Activated naive CD8-positive, alpha-beta T cell treated with anti-CD3 and anti-CD28 coated beads, Interleukin-2, amount 50 U/mL, for 24 hours (primary cell): ENCODE measurements around the gene SLC46A2.

ENCODE experiments used
- ATAC-seq: fragments of 150-1000 bp; cut with Tn5 transposase; one replicate; pipeline ENCODE4 v1.10.0; 2021
- DNase-seq: peaks from one replicate; pipeline ENCODE4 v3.0.0; 2021
- H3K27ac Mint-ChIP-seq: one replicate; pipeline ENCODE4 v1.8.0; 2021; ENCODE audit warnings: mild to moderate bottlenecking, mixed read lengths
- H3K27me3 Mint-ChIP-seq: one replicate; pipeline ENCODE4 v1.8.0; 2021; ENCODE audit warnings: mixed read lengths
- H3K36me3 Mint-ChIP-seq: one replicate; pipeline ENCODE4 v1.8.0; 2021; ENCODE audit warnings: low read depth, mixed read lengths
- H3K4me1 Mint-ChIP-seq: one replicate; pipeline ENCODE4 v1.8.0; 2021; ENCODE audit warnings: mixed read lengths
- H3K4me3 Mint-ChIP-seq: one replicate; pipeline ENCODE4 v1.8.0; 2021; ENCODE audit warnings: mild to moderate bottlenecking, moderate library complexity, mixed read lengths
- H3K9me3 Mint-ChIP-seq: one replicate; pipeline ENCODE4 v1.8.0; 2021; ENCODE audit warnings: mixed read lengths

Gene SLC46A2

DNA sequence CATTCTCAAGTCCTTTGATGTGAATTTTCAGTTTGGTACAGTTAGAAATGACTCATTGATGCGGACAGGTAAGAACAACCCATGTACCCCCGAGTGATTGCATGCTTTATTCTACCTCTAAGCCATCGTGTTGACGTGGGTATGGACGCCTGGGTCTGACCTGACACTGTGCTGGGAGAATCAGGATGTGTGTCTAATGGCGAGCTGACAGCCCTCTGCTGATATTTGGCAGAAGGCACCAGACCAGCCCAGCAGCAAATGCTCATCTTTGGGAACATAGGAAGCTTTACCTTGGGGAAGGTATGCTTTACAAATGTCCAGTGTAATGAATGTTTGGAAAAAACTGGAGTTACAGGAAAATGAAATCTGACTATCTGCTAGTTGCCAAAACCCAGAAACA lies 20.1 kb downstream of the SLC46A2 start:
- no peak for DNase-seq
- peaks cover 7% of the 10 kb centered on the region for H3K4me1 Mint-ChIP-seq

DNA sequence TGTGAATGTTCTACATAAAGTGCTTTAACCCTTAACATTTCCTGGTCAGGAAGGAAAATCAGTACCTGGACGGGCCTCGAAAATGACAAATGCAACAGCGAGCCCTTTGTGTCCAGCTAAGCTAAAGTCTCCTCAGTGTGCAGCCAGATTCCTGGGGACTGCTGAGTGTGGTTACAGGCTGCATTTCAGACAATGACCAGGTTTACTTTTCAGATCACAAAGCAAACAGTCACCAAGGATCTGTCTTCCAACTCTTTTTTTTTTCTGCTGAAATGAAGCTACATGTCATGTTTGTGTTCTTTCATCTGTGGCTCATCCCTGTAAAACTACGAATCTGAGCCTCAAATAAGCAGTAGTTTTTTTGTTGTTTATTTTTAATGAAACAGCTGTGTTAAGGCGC lies 20.8 kb downstream of the SLC46A2 start:
- no peak overlapping the region for H3K4me3 Mint-ChIP-seq
- no peaks in the 10 kb centered on the region for H3K27me3 Mint-ChIP-seq
- H3K4me1 Mint-ChIP-seq = peaks cover 7% of the 10 kb centered on the region
- H3K9me3 Mint-ChIP-seq = no peaks in the 10 kb centered on the region
- no peak for ATAC-seq
- no peak for DNase-seq
- H3K36me3 Mint-ChIP-seq = peaks cover 11% of the 10 kb centered on the region
- no peak overlapping the region for H3K27ac Mint-ChIP-seq

More for the DNA sequence above, 20.1 kb downstream of the SLC46A2 start:
- Mint-ChIP-seq H3K9me3 (no peaks in the 10 kb centered on the region), H3K36me3 (peaks cover 13% of the 10 kb centered on the region), H3K4me3 (no peak overlapping the region), H3K27ac (no peak overlapping the region), H3K27me3 (no peaks in the 10 kb centered on the region)
- no peak for ATAC-seq

DNA sequence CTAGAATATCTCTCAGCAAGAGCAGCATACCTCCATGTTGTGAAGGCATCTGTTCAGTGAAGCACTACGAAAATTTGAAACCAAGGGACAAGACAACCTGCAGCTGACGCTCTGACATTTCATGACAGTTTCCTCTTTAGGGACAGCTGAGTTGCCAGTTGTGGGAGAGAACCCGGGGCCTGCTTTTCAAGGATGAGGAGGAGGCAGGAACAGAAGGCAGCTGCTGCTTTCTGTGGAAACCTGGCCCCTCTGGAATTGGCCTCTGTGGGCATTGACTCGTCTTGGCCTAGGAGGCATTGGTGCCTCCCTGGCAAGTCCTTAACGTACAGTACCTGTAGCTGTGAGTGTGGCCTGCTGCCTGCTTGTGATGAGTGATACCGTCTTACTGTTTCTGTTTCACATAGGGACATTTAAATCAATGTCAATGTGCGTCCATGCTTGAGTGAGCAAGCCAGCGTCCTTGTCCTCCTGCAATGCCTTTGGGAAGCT lies 21.6 kb downstream of the SLC46A2 start:
- H3K4me3 Mint-ChIP-seq = no peak overlapping the region
- no peak for ATAC-seq
- peaks cover 11% of the 10 kb centered on the region for H3K36me3 Mint-ChIP-seq
- no peaks in the 10 kb centered on the region for H3K9me3 Mint-ChIP-seq
- H3K27ac Mint-ChIP-seq = no peak overlapping the region
- peaks cover 7% of the 10 kb centered on the region for H3K4me1 Mint-ChIP-seq
- H3K27me3 Mint-ChIP-seq = no peaks in the 10 kb centered on the region
- no peak for DNase-seq

DNA sequence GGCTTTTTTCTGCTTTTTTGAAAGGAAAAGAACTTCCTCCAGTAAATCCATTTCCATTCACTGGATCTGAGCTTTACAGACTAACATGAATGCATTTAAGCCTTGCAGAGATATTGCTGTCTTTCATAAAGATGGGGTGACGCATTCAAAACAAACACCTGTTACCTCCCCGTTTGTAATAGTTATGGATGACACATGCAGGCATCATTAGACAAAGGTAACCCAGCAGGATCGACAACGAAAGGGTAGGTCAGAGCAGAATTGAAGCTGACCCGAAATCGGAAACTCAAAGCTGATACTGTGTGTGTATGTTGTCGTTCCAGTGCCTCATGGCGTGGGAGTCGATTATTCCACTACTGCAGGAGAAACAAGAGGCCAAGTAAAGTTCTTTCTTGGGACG lies 22.2 kb downstream of the SLC46A2 start:
- peaks cover 14% of the 10 kb centered on the region for H3K36me3 Mint-ChIP-seq
- no peak overlapping the region for H3K4me3 Mint-ChIP-seq
- H3K27ac Mint-ChIP-seq = no peak overlapping the region
- ATAC-seq = no peak
- DNase-seq = no peak
- H3K27me3 Mint-ChIP-seq = no peaks in the 10 kb centered on the region
- no peaks in the 10 kb centered on the region for H3K9me3 Mint-ChIP-seq
- peaks cover 12% of the 10 kb centered on the region for H3K4me1 Mint-ChIP-seq

DNA sequence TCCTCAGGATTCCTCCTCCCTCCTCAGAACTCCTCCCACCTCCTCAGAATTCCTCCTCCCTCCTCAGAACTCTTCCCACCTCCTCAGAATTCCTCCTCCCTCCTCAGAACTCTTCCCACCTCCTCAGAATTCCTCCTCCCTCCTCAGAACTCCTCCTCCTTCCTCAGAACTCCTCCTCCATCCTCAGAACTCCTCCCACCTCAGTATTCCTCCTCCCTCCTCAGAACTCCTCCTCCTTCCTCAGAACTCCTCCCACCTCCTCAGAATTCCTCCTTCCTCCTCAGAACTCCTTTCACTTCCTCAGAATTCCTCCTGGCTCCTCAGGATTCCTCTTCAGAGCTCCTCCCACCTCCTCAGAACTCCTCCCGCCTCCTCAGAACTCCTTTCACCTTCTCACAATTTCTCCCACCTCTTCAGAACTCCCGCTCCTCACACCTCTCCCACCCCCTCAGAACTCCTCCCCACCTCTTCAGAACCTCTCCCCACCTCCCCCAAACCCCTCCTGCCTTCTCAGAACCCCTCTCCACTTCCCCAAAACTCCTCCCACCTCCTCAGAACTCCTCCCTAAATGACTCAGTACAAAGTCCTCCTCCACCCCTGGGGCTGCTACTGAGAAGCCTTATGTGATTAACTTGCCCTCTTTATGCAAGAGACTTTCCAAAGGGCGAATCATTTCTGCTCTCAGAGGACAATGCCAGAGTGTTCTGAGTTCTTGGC lies 23.2 kb downstream of the SLC46A2 start:
- DNase-seq = no peak
- Mint-ChIP-seq H3K27ac (peak overlapping the region; percentile 21), H3K27me3 (no peaks in the 10 kb centered on the region), H3K36me3 (peaks cover 14% of the 10 kb centered on the region), H3K9me3 (no peaks in the 10 kb centered on the region), H3K4me1 (peaks cover 18% of the 10 kb centered on the region), H3K4me3 (no peak overlapping the region)
- ATAC-seq = peak; percentile 56

DNA sequence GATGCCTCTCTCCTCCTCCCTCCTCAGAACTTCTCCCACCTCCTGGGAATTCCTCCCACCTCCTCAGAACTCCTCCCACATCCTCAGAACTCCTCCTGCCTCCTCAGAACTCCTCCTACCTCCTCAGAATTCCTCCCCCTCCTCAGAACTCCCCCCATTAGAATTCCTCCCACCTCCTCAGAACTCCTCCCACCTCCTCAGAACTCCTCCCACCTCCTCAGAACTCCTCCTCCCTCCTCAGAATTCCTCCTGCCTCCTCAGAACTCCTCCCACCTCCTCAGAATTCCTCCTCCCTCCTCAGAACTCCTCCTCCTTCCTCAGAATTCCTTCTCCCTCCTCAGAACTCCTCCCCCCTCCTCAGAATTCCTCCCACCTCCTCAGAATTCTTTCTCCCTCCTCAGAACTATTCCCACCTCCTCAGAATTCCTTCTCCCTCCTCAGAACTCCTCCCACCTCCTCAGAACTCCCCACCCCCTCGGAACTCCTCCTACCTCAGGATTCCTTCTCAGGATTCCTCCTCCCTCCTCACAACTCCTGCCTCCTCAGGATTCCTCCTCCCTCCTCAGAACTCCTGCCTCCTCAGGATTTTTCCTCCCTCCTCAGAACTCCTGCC lies 23.9 kb downstream of the SLC46A2 start:
- Mint-ChIP-seq H3K27me3 (no peaks in the 10 kb centered on the region), H3K9me3 (no peaks in the 10 kb centered on the region), H3K27ac (no peak overlapping the region), H3K4me3 (no peak overlapping the region), H3K36me3 (peaks cover 14% of the 10 kb centered on the region), H3K4me1 (peaks cover 18% of the 10 kb centered on the region)
- ATAC-seq = no peak
- DNase-seq = no peak

DNA sequence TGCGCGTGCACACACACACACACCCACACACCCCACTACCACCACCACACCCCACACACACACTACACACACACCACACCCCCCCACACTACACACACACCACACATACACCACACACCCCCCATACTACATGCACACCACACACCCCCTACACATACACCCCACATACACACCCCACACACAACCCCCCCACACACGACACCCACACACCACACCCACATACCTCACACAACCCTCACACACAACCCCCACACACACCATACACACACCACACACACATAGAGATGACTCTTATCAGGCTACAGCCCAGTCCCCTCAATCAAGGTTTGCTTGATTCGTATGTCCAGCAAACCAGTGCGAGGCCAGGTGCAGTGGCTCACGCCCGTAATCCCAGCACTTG lies 25.7 kb downstream of the SLC46A2 start:
- no peaks in the 10 kb centered on the region for H3K27me3 Mint-ChIP-seq
- ATAC-seq (no peak), DNase-seq (no peak)
- no peak overlapping the region for H3K27ac Mint-ChIP-seq
- peaks cover 11% of the 10 kb centered on the region for H3K36me3 Mint-ChIP-seq
- no peaks in the 10 kb centered on the region for H3K9me3 Mint-ChIP-seq
- peaks cover 20% of the 10 kb centered on the region for H3K4me1 Mint-ChIP-seq
- no peak overlapping the region for H3K4me3 Mint-ChIP-seq

DNA sequence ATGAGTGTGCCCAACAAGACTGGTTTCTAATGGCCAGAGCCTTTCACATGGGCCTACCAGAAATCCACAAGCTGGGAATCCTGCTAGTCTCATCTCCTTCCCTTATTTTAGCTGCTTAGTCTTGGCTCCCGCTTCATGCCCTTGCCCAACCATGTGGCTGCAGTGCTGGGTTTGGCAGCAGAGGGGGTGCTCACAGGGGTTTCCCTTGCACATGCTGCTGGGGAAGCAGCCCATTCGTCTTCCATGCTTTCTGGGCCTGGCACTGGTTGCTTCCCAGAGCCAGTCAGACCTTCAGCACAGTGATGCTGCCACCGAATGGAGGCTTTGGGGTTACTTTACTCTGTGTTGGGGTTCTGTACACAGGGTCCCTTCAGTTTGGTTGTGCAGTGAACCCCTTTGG lies 26.3 kb downstream of the SLC46A2 start:
- peaks cover 11% of the 10 kb centered on the region for H3K36me3 Mint-ChIP-seq
- no peak overlapping the region for H3K27ac Mint-ChIP-seq
- no peak for DNase-seq
- no peaks in the 10 kb centered on the region for H3K9me3 Mint-ChIP-seq
- H3K4me1 Mint-ChIP-seq = peaks cover 20% of the 10 kb centered on the region
- H3K4me3 Mint-ChIP-seq = no peak overlapping the region
- no peaks in the 10 kb centered on the region for H3K27me3 Mint-ChIP-seq
- no peak for ATAC-seq

DNA sequence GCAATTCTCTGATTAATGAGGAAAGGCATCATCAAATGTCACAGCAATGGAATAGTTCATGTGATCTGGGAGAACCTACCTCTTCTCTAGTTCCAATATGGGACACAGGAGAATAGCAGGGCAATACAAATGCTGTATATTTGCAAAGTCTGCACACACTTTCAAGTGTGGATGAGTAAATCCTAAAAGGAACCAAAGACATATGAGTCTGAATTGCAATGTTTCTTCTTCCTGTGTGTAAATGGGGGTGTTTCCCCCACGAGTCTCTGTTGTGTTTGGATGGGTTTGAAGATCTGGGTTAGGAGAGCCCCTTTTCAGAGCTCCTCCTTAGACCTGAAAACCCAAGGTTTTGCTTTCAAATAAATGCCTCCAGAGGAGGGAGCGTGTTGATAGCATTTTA lies 26.9 kb downstream of the SLC46A2 start:
- no peak for DNase-seq
- peaks cover 21% of the 10 kb centered on the region for H3K4me1 Mint-ChIP-seq
- no peak for ATAC-seq
- H3K27me3 Mint-ChIP-seq = no peaks in the 10 kb centered on the region
- no peak overlapping the region for H3K4me3 Mint-ChIP-seq
- H3K36me3 Mint-ChIP-seq = peaks cover 11% of the 10 kb centered on the region
- H3K9me3 Mint-ChIP-seq = no peaks in the 10 kb centered on the region
- H3K27ac Mint-ChIP-seq = peak overlapping the region; percentile 12

DNA sequence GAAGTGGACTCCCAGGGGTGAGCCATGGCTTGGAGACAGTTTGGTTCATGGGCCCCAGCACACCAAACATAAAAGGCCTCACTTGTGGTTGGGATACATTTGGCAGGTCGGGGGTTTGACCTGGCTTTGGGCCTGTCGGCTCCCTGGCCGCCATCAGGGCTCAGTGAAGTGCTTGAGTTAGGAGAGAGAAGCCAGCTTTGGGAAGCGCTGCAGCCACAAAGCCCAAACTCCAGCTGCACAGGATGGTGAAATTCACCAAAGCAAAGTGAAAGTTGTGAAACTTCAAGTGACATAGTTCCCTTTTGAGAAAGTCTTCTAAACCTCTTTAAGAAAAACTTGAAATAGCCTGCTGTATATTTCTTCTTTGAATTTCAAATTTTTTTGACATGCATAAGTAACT lies 27.5 kb downstream of the SLC46A2 start:
- H3K4me3 Mint-ChIP-seq = no peak overlapping the region
- ATAC-seq (no peak), DNase-seq (no peak)
- H3K36me3 Mint-ChIP-seq = peaks cover 7% of the 10 kb centered on the region
- peak overlapping the region; percentile 12 for H3K27ac Mint-ChIP-seq
- peaks cover 23% of the 10 kb centered on the region for H3K4me1 Mint-ChIP-seq
- H3K9me3 Mint-ChIP-seq = no peaks in the 10 kb centered on the region
- H3K27me3 Mint-ChIP-seq = no peaks in the 10 kb centered on the region

DNA sequence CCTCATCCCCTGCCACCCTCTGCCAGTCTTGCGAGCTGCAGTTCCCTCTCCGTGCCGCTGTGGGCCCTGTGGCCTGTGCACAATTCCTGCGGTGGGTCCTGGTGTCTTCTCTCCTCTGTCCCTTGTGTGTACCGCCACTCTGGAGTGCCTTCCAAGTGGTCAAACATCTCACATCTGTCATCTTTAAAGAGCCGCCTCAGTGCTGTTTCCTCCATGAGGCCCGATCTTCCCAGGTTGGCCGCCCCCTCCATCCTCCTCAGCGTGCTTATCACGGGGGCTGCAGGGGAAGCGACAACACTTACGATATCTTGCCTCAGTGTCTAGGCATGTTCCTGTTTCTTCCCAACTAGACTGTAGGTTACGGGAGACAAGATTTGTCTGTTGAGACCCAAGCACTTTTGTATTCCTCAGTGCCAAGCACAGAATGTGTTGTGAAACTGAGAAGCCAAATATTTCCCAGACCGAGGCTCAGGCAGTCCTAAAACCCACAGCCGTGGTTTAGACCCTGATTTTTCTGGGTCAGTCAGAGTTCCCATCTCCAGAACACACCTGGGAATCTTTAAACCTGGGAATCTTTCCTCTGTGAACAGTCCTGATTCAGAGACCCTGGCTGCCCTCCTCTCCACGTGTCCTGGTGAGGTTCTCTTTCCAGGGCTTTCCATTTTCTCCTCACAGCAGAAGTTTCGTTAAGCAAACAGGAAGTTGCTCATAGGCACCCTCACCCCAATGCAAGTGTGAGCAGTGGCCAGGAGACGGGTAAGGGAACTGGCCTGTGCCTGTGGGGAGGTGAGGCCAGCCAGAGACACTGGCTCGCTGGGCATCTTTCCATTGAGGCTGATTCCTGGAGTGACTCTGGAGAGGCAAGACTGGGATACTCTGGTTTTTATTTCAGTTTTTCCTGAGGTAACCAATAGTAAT lies 28.8 kb downstream of the SLC46A2 start:
- ATAC-seq (no peak), DNase-seq (no peak)
- no peaks in the 10 kb centered on the region for H3K9me3 Mint-ChIP-seq
- H3K27me3 Mint-ChIP-seq = no peaks in the 10 kb centered on the region
- H3K27ac Mint-ChIP-seq = peak overlapping the region; percentile 26
- peaks cover 3% of the 10 kb centered on the region for H3K36me3 Mint-ChIP-seq
- no peak overlapping the region for H3K4me3 Mint-ChIP-seq
- H3K4me1 Mint-ChIP-seq = peaks cover 17% of the 10 kb centered on the region

DNA sequence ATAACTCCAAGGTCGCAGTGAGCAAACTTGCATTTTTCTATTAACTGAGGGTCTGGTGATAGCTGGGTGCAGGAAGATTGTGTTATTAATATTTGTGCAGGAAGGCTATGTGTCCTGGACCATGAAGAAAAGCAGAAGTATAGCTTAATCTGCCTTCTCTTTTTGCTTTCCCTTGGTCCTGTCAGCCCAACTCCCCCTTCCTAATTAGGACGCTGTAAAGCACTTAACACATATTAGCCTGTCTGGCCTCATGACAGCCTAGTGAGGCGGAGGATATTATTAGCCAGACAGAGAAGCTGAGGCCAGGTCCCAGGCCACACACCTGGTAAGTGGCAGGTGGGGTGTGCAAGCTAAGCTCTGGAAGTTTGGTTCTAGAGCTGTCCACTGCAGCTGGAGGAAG lies 29.5 kb downstream of the SLC46A2 start:
- peaks cover 17% of the 10 kb centered on the region for H3K4me1 Mint-ChIP-seq
- no peak overlapping the region for H3K4me3 Mint-ChIP-seq

DNA sequence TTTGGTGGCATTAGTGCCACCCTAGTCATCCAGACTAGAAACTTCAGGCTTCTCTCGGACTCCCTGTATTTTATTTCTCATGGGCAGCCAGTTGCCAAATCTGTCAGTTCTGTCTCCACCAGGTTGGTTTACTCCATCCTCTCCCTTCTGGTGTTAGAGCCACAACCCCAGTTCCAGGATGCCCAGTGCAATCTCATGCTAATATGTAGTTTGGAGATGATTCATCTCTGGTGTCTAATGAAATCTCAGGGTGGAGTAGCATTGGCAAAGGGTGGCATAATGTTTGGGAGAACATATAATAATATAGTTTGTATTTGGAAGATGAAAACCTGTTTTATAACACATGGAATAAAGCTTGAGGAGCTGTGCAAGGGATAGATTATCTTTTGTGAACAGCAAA lies 30.2 kb downstream of the SLC46A2 start:
- ATAC-seq = no peak
- H3K27ac Mint-ChIP-seq = no peak overlapping the region
- H3K36me3 Mint-ChIP-seq = peaks cover 3% of the 10 kb centered on the region
- H3K4me1 Mint-ChIP-seq = peaks cover 17% of the 10 kb centered on the region
- no peak overlapping the region for H3K4me3 Mint-ChIP-seq
- H3K9me3 Mint-ChIP-seq = no peaks in the 10 kb centered on the region
- H3K27me3 Mint-ChIP-seq = no peaks in the 10 kb centered on the region
- DNase-seq = no peak

More for the DNA sequence above, 29.5 kb downstream of the SLC46A2 start:
- Mint-ChIP-seq H3K27ac (no peak overlapping the region), H3K27me3 (no peaks in the 10 kb centered on the region), H3K36me3 (peaks cover 3% of the 10 kb centered on the region), H3K9me3 (no peaks in the 10 kb centered on the region)
- no peak for ATAC-seq
- no peak for DNase-seq

DNA sequence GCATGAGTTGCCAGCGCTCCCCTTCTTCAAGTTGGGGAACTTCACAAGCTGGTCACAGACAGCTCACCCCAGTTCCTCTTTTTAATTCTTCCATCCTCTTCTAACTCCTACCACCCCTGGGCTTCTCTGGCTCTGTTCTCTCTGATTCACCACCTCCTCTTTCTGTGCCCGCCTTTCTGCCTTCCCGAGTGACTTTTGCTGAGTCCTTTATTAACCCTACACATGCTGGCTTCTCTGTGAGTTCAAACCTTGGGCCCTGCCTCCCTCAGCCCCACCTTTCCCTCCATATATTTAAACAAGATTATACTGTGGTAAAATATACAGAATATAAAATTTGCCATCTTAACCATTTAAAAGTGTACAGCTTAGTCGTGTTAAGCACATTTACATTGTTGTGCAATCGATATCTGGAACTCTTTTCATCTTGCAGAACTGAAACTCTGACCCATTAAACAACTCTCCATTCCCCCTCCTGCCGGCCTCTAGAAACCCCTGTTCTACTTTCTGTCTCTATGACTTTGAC lies 32.0 kb downstream of the SLC46A2 start:
- ATAC-seq = no peak
- H3K36me3 Mint-ChIP-seq = peaks cover under 1% of the 10 kb centered on the region
- peaks cover 13% of the 10 kb centered on the region for H3K4me1 Mint-ChIP-seq
- no peaks in the 10 kb centered on the region for H3K27me3 Mint-ChIP-seq
- no peaks in the 10 kb centered on the region for H3K9me3 Mint-ChIP-seq
- H3K4me3 Mint-ChIP-seq = no peak overlapping the region
- no peak overlapping the region for H3K27ac Mint-ChIP-seq
- no peak for DNase-seq
